ENCODE measurements around the gene SUGP1. TPM values are rescaled to one million over a fixed set of nuclear protein-coding genes. Genes with fewer than 3 reads are reported as not detected.

The SUGP1 gene
- total RNA-seq, 2 experiments from 2014 or later = 65.2 to 71.1 TPM

GRCh38 chr19:19305066-19305465 lies 15.2 kb downstream of the SUGP1 start:
- ATAC-seq = no peak
- no peaks in the 10 kb centered on the region for H3K9me3 Mint-ChIP-seq (ENCODE audit: low read depth)
- peaks cover 23% of the 10 kb centered on the region for H3K36me3 Mint-ChIP-seq
- CTCF ChIA-PET = no interaction called here
- no peak overlapping the region for H3K4me3 Mint-ChIP-seq
- H3K27ac Mint-ChIP-seq = no peak overlapping the region
- H3K4me1 Mint-ChIP-seq = no peaks in the 10 kb centered on the region
- no peak for DNase-seq
- H3K27me3 Mint-ChIP-seq = no peaks in the 10 kb centered on the region

GRCh38 chr19:19304186-19304965 lies 15.9 kb downstream of the SUGP1 start:
- Mint-ChIP-seq H3K36me3 (peaks cover 21% of the 10 kb centered on the region), H3K27me3 (no peaks in the 10 kb centered on the region), H3K4me3 (no peak overlapping the region), H3K9me3 (ENCODE audit: low read depth) (no peaks in the 10 kb centered on the region), H3K27ac (no peak overlapping the region), H3K4me1 (no peaks in the 10 kb centered on the region)
- ATAC-seq = no peak
- no peak for DNase-seq
- CTCF ChIA-PET = no interaction called here

- Mint-ChIP-seq H3K36me3 (peaks cover 19% of the 10 kb centered on the region), H3K4me1 (no peaks in the 10 kb centered on the region), H3K9me3 (ENCODE audit: low read depth) (no peaks in the 10 kb centered on the region), H3K27ac (no peak overlapping the region), H3K27me3 (no peaks in the 10 kb centered on the region), H3K4me3 (no peak overlapping the region)
- CTCF ChIA-PET = no interaction called here
- ATAC-seq (no peak), DNase-seq (no peak)
These were observed 16.9 kb downstream of the SUGP1 start for GRCh38 chr19:19303411-19303810.

GRCh38 chr19:19300613-19301012 lies 19.7 kb downstream of the SUGP1 start:
- Mint-ChIP-seq H3K4me1 (no peaks in the 10 kb centered on the region), H3K4me3 (no peak overlapping the region), H3K36me3 (peaks cover 14% of the 10 kb centered on the region), H3K9me3 (ENCODE audit: low read depth) (no peaks in the 10 kb centered on the region), H3K27me3 (no peaks in the 10 kb centered on the region), H3K27ac (no peak overlapping the region)
- CTCF ChIA-PET = interaction anchor here (1.5 kb wide), 1 partner anchor 189 kb away, joined by 4 read pairs; no protein-coding TSS in a partner anchor
- no peak for ATAC-seq
- no peak for DNase-seq

GRCh38 chr19:19297759-19298158 lies 22.6 kb downstream of the SUGP1 start:
- CTCF ChIA-PET = no interaction called here
- Mint-ChIP-seq H3K9me3 (ENCODE audit: low read depth) (no peaks in the 10 kb centered on the region), H3K4me1 (no peaks in the 10 kb centered on the region), H3K4me3 (no peak overlapping the region), H3K27ac (peak overlapping the region; percentile 6), H3K27me3 (no peaks in the 10 kb centered on the region), H3K36me3 (peaks cover 30% of the 10 kb centered on the region)
- ATAC-seq (no peak), DNase-seq (no peak)

- H3K27me3 Mint-ChIP-seq = no peaks in the 10 kb centered on the region
- H3K9me3 Mint-ChIP-seq (ENCODE audit: low read depth) = no peaks in the 10 kb centered on the region
- no peaks in the 10 kb centered on the region for H3K4me1 Mint-ChIP-seq
- H3K4me3 Mint-ChIP-seq = no peak overlapping the region
- H3K27ac Mint-ChIP-seq = no peak overlapping the region
- CTCF ChIA-PET = no interaction called here
- ATAC-seq (no peak), DNase-seq (no peak)
- peaks cover 36% of the 10 kb centered on the region for H3K36me3 Mint-ChIP-seq
These were observed 23.2 kb downstream of the SUGP1 start for GRCh38 chr19:19296953-19297689.

- CTCF ChIA-PET = no interaction called here
- ATAC-seq = no peak
- Mint-ChIP-seq H3K27ac (no peak overlapping the region), H3K27me3 (no peaks in the 10 kb centered on the region), H3K4me1 (no peaks in the 10 kb centered on the region), H3K9me3 (ENCODE audit: low read depth) (no peaks in the 10 kb centered on the region), H3K4me3 (no peak overlapping the region), H3K36me3 (peaks cover 41% of the 10 kb centered on the region)
- DNase-seq = no peak
These were observed 25.4 kb downstream of the SUGP1 start for GRCh38 chr19:19294914-19295313.

- Mint-ChIP-seq H3K27ac (no peak overlapping the region), H3K36me3 (peaks cover 46% of the 10 kb centered on the region), H3K4me1 (no peaks in the 10 kb centered on the region), H3K4me3 (no peak overlapping the region), H3K27me3 (no peaks in the 10 kb centered on the region), H3K9me3 (ENCODE audit: low read depth) (no peaks in the 10 kb centered on the region)
- no peak for ATAC-seq
- no peak for DNase-seq
- CTCF ChIA-PET = no interaction called here
These were observed 27.7 kb downstream of the SUGP1 start for GRCh38 chr19:19292607-19293006.

- Mint-ChIP-seq H3K27ac (no peak overlapping the region), H3K9me3 (ENCODE audit: low read depth) (no peaks in the 10 kb centered on the region), H3K4me3 (no peak overlapping the region), H3K27me3 (no peaks in the 10 kb centered on the region), H3K4me1 (no peaks in the 10 kb centered on the region), H3K36me3 (peaks cover 30% of the 10 kb centered on the region)
- ATAC-seq (no peak), DNase-seq (no peak)
- CTCF ChIA-PET = no interaction called here
These were observed 34.6 kb downstream of the SUGP1 start for GRCh38 chr19:19285686-19286085.

- DNase-seq = no peak
- Mint-ChIP-seq H3K27ac (no peak overlapping the region), H3K27me3 (no peaks in the 10 kb centered on the region), H3K36me3 (peaks cover 16% of the 10 kb centered on the region), H3K4me1 (no peaks in the 10 kb centered on the region), H3K4me3 (no peak overlapping the region), H3K9me3 (ENCODE audit: low read depth) (no peaks in the 10 kb centered on the region)
- CTCF ChIA-PET = no interaction called here
- no peak for ATAC-seq
These were observed 39.7 kb downstream of the SUGP1 start for GRCh38 chr19:19280561-19280960.

- no peak for DNase-seq
- CTCF ChIA-PET = no interaction called here
- no peak overlapping the region for H3K4me3 Mint-ChIP-seq
- H3K36me3 Mint-ChIP-seq = peaks cover 14% of the 10 kb centered on the region
- no peaks in the 10 kb centered on the region for H3K4me1 Mint-ChIP-seq
- H3K9me3 Mint-ChIP-seq (ENCODE audit: low read depth) = no peaks in the 10 kb centered on the region
- no peak overlapping the region for H3K27ac Mint-ChIP-seq
- no peak for ATAC-seq
- no peaks in the 10 kb centered on the region for H3K27me3 Mint-ChIP-seq
These were observed 40.5 kb downstream of the SUGP1 start for GRCh38 chr19:19279853-19280252.

GRCh38 chr19:19279062-19279612 lies 41.2 kb downstream of the SUGP1 start:
- Mint-ChIP-seq H3K4me3 (no peak overlapping the region), H3K4me1 (no peaks in the 10 kb centered on the region), H3K9me3 (ENCODE audit: low read depth) (no peaks in the 10 kb centered on the region), H3K27ac (no peak overlapping the region), H3K36me3 (peaks cover 8% of the 10 kb centered on the region), H3K27me3 (peaks cover 1% of the 10 kb centered on the region)
- CTCF ChIA-PET = no interaction called here
- DNase-seq (no peak), ATAC-seq (no peak)

- Mint-ChIP-seq H3K4me1 (no peaks in the 10 kb centered on the region), H3K27ac (no peak overlapping the region), H3K27me3 (peaks cover 10% of the 10 kb centered on the region), H3K9me3 (ENCODE audit: low read depth) (no peaks in the 10 kb centered on the region), H3K36me3 (peaks cover 4% of the 10 kb centered on the region), H3K4me3 (no peak overlapping the region)
- CTCF ChIA-PET = no interaction called here
- ATAC-seq (no peak), DNase-seq (no peak)
These were observed 42.0 kb downstream of the SUGP1 start for GRCh38 chr19:19278315-19278714.

GRCh38 chr19:19276851-19277250 lies 43.5 kb downstream of the SUGP1 start:
- CTCF ChIA-PET = no interaction called here
- Mint-ChIP-seq H3K27ac (no peak overlapping the region), H3K4me1 (no peaks in the 10 kb centered on the region), H3K9me3 (ENCODE audit: low read depth) (no peaks in the 10 kb centered on the region), H3K36me3 (peaks cover 4% of the 10 kb centered on the region), H3K27me3 (peaks cover 18% of the 10 kb centered on the region), H3K4me3 (no peak overlapping the region)
- no peak for ATAC-seq
- no peak for DNase-seq

Measured in activated CD8-positive, alpha-beta memory T cell treated with anti-CD3 and anti-CD28 coated beads, Interleukin-2, amount 10 ng/mL, durations not matched to agents 7 days and 5 days (primary cell).